ENCODE measurements around the gene GNPTG. TPM values are rescaled to one million over a fixed set of nuclear protein-coding genes. Genes with fewer than 3 reads are reported as not detected.

The GNPTG gene
- total RNA-seq, 2 donors from 2014 or later, result 57.6 to 61.8 TPM

- ATAC-seq (no peak), DNase-seq (no peak)
- intact Hi-C loops (cut with DNase I, micrococcal nuclease), result no loop called here
Measured at GRCh38 chr16:1330931-1331711, 20.6 kb upstream of the GNPTG start.

- intact Hi-C loops (cut with DNase I, micrococcal nuclease), result no loop called here
- peak; percentile 63 for ATAC-seq
- DNase-seq, result peak; percentile 81 to 82
Measured at GRCh38 chr16:1331712-1332617, 19.8 kb upstream of the GNPTG start.

- intact Hi-C loops (cut with DNase I, micrococcal nuclease), result no loop called here
- no peak for ATAC-seq
- DNase-seq, result no peak
Measured at GRCh38 chr16:1332618-1333148, 19.0 kb upstream of the GNPTG start.

GRCh38 chr16:1333149-1333812 is 18.4 kb upstream of the GNPTG start, which contains the start of gene BAIAP3:
TSS of gene BAIAP3 (plus strand) at chr16:1333645. CDS start at chr16:1338550, 4,905 bp downstream.
- peak; percentile 78 for ATAC-seq
- DNase-seq, result peak in 1 of 2 donors; percentile 69
- intact Hi-C loops (cut with DNase I, micrococcal nuclease), result no loop called here

- DNase-seq, result no peak
- intact Hi-C loops (cut with DNase I, micrococcal nuclease), result no loop called here
- ATAC-seq, result no peak
Measured at GRCh38 chr16:1333854-1334700, 17.7 kb upstream of the GNPTG start.

GRCh38 chr16:1334739-1335138 is 17.0 kb upstream of the GNPTG start:
- DNase-seq (no peak), ATAC-seq (no peak)
- intact Hi-C loops (cut with DNase I, micrococcal nuclease), result no loop called here

GRCh38 chr16:1335211-1335971 is 16.3 kb upstream of the GNPTG start:
- intact Hi-C loops (cut with DNase I, micrococcal nuclease), result no loop called here
- DNase-seq (no peak), ATAC-seq (no peak)

- DNase-seq (no peak), ATAC-seq (no peak)
Measured at GRCh38 chr16:1335996-1336395, 15.7 kb upstream of the GNPTG start.

GRCh38 chr16:1336619-1337018 is 15.1 kb upstream of the GNPTG start:
- DNase-seq (no peak), ATAC-seq (no peak)
- intact Hi-C loops (cut with DNase I, micrococcal nuclease), result no loop called here

More at GRCh38 chr16:1335996-1336395, 15.7 kb upstream of the GNPTG start:
- intact Hi-C loops (cut with DNase I, micrococcal nuclease), result no loop called here

- DNase-seq (no peak), ATAC-seq (no peak)
- intact Hi-C loops (cut with DNase I, micrococcal nuclease), result no loop called here
Measured at GRCh38 chr16:1337486-1337885, 14.2 kb upstream of the GNPTG start.

GRCh38 chr16:1338119-1338730 is 13.5 kb upstream of the GNPTG start:
- ATAC-seq (no peak), DNase-seq (peak; percentile 53 to 76)
- intact Hi-C loops (cut with DNase I, micrococcal nuclease), result no loop called here

- DNase-seq (no peak), ATAC-seq (no peak)
- intact Hi-C loops (cut with DNase I, micrococcal nuclease), result no loop called here
Measured at GRCh38 chr16:1338855-1339675, 12.7 kb upstream of the GNPTG start.

GRCh38 chr16:1340730-1341494 is 10.8 kb upstream of the GNPTG start:
- ATAC-seq, result no peak

GRCh38 chr16:1341495-1342420 is 10.0 kb upstream of the GNPTG start:
- intact Hi-C loops (cut with DNase I, micrococcal nuclease), result no loop called here
- ATAC-seq (no peak), DNase-seq (no peak)

More at GRCh38 chr16:1340730-1341494, 10.8 kb upstream of the GNPTG start:
- no peak for DNase-seq
- intact Hi-C loops (cut with DNase I, micrococcal nuclease), result no loop called here
